HEK293 (cell line): ENCODE results near the gene GLIS1.
"Not testable (repeated sequence)": the region's sequence is repeated elsewhere in the genome, so short reads cannot be mapped to it uniquely, and the experiment has no call there.

Experiments
- BCL11A ChIP-seq: fragments of 450-650 bp; formaldehyde crosslinking; IDR thresholded peaks from 2 replicates; pipeline ENCODE4 v1.5.1; 2016; ENCODE audit warnings: low read depth, missing biosample characterization, missing genetic modification characterization
- CTCF ChIP-seq: fragments of 450-650 bp; formaldehyde crosslinking; IDR thresholded peaks from 2 replicates; pipeline ENCODE4 v1.5.1; 2016; ENCODE audit warnings: missing biosample characterization, missing genetic modification characterization
- HOXC10 ChIP-seq: sonication (generic); formaldehyde crosslinking; IDR thresholded peaks from 2 replicates; pipeline ENCODE4 v1.8.1; 2023; ENCODE audit warnings: mild to moderate bottlenecking, missing genetic modification reagents
- MYNN ChIP-seq: fragments of 450-650 bp; formaldehyde crosslinking; IDR thresholded peaks from 2 replicates; pipeline ENCODE4 v1.5.1; 2016; ENCODE audit warnings: missing biosample characterization, missing genetic modification characterization, borderline replicate concordance
- TSHZ1 ChIP-seq: fragments of 450-650 bp; formaldehyde crosslinking; IDR thresholded peaks from 2 replicates; pipeline ENCODE4 v1.5.1; 2016; ENCODE audit warnings: missing biosample characterization, missing genetic modification characterization, borderline replicate concordance
- ZBTB49 ChIP-seq: fragments of 450-650 bp; formaldehyde crosslinking; IDR thresholded peaks from 2 replicates; pipeline ENCODE4 v1.5.1; 2016; ENCODE audit warnings: missing biosample characterization, missing genetic modification characterization, low read depth
- ZNF311 ChIP-seq: fragments of 450-650 bp; formaldehyde crosslinking; IDR thresholded peaks from 2 replicates; pipeline ENCODE4 v1.5.1; 2017; ENCODE audit warnings: missing biosample characterization, missing genetic modification characterization, borderline replicate concordance
- ZNF645 ChIP-seq: fragments of 450-650 bp; formaldehyde crosslinking; IDR thresholded peaks from 2 replicates; pipeline ENCODE4; 2016; ENCODE audit warnings: missing biosample characterization, missing genetic modification characterization
- ZNF654 ChIP-seq: fragments of 450-650 bp; formaldehyde crosslinking; IDR thresholded peaks from 2 replicates; pipeline ENCODE4 v1.5.1; 2016; ENCODE audit warnings: low read depth, missing biosample characterization, missing genetic modification characterization
- ZNF768 ChIP-seq: fragments of 450-650 bp; formaldehyde crosslinking; IDR thresholded peaks from 2 replicates; pipeline ENCODE4 v1.5.1; 2018; ENCODE audit warnings: missing biosample characterization, mild to moderate bottlenecking, missing genetic modification characterization

- not testable (repeated sequence) for TF ChIP-seq HOXC10 (CRISPR knock-in tag); CTCF (tag by site-specific recombination); ZNF645 (tag by site-specific recombination); ZBTB49 (tag by site-specific recombination); ZNF768 (tag by site-specific recombination); TSHZ1 (tag by site-specific recombination); ZNF654; BCL11A (tag by site-specific recombination); MYNN (tag by site-specific recombination); ZNF311 (tag by site-specific recombination)
Observed at GRCh38 chr1:53555620-53556326, 183.2 kb downstream of the GLIS1 start.
